HFFc6 (cell line): Measurements from ENCODE around the gene ZNF688. TPM values are rescaled to one million over a fixed set of nuclear protein-coding genes. Genes with fewer than 3 reads are reported as not detected.
A peak's percentile ranks its signal among the peaks of the same experiment; 100 is the strongest.
"Not testable (repeated sequence)": the region's sequence is repeated elsewhere in the genome, so short reads cannot be mapped to it uniquely, and the experiment has no call there.

Experiments
- DNase-seq: peaks from one replicate; pipeline ENCODE4 v3.0.0-alpha.2; 2018
- H3K27ac Mint-ChIP-seq: 2 replicates; pipeline ENCODE4 v1.8.0; 2020; ENCODE audit warnings: mild to moderate bottlenecking, mixed read lengths
- H3K27me3 Mint-ChIP-seq: 2 replicates; pipeline ENCODE4 v1.8.0; 2021; ENCODE audit warnings: mild to moderate bottlenecking, moderate library complexity, mixed read lengths; ENCODE audit not compliant: insufficient read depth
- H3K36me3 Mint-ChIP-seq: 2 replicates; pipeline ENCODE4 v1.8.0; 2021; ENCODE audit warnings: low read depth, mixed read lengths
- H3K4me1 Mint-ChIP-seq: 2 replicates; pipeline ENCODE4 v1.8.0; 2020; ENCODE audit warnings: low read depth, mixed read lengths
- H3K4me3 Mint-ChIP-seq: 2 replicates; pipeline ENCODE4 v1.8.0; 2020; ENCODE audit warnings: mild to moderate bottlenecking, moderate library complexity, mixed read lengths
- H3K9me3 Mint-ChIP-seq: 2 replicates; pipeline ENCODE4 v1.8.0; 2020; ENCODE audit warnings: mild to moderate bottlenecking, mixed read lengths
- total RNA-seq, 6 experiments: library from RNA; stranded (reverse); fragmentation: NEBNext Ultra II Directional; extraction: Animal tissue kit (Norgen Biotek cat#: 25700); gene quantifications; 2 replicates in 1 of 6; 3 replicates in 5 of 6; pipeline ENCODE4 v1.2.3, GENCODE V29; 2021
- TF ChIP-seq, protein P1 (sequence below): fragments of 200-600 bp; sonication (generic); IDR thresholded peaks from 2 replicates; pipeline ENCODE4 v1.5.0; 2021; ENCODE audit warnings: antibody characterized with exemption, mild to moderate bottlenecking

The ZNF688 gene
- total RNA-seq, 6 experiments from 2014 or later: 5.9 to 10.4 (median 7.6) TPM

DNA sequence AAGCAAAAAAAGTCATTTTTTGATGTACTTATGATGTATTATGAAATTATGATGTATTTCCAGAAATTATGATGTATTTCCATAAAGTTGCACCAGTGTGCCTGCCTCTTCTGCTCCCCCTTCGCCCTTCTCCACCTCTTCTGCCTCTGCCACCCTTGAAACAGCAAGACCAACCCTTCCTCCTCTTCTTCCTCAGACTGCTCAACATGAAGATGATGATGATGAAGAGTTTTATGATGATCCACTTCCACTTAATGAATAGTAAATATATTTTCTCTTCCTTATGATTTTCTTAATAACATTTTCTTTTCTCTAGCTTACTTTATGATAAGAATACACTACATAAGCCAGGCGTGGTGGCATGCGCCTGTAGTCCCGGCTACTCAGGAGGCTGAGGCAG is 21.4 kb upstream of the ZNF688 start:
- no peak for DNase-seq
- TF ChIP-seq, protein P1, sequence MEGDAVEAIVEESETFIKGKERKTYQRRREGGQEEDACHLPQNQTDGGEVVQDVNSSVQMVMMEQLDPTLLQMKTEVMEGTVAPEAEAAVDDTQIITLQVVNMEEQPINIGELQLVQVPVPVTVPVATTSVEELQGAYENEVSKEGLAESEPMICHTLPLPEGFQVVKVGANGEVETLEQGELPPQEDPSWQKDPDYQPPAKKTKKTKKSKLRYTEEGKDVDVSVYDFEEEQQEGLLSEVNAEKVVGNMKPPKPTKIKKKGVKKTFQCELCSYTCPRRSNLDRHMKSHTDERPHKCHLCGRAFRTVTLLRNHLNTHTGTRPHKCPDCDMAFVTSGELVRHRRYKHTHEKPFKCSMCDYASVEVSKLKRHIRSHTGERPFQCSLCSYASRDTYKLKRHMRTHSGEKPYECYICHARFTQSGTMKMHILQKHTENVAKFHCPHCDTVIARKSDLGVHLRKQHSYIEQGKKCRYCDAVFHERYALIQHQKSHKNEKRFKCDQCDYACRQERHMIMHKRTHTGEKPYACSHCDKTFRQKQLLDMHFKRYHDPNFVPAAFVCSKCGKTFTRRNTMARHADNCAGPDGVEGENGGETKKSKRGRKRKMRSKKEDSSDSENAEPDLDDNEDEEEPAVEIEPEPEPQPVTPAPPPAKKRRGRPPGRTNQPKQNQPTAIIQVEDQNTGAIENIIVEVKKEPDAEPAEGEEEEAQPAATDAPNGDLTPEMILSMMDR: no peak
- no peak overlapping the region for H3K27ac Mint-ChIP-seq
- no peaks in the 10 kb centered on the region for H3K9me3 Mint-ChIP-seq
- H3K36me3 Mint-ChIP-seq: peaks cover 12% of the 10 kb centered on the region; the same call in 1 of the 2 replicates
- peaks cover 2% of the 10 kb centered on the region for H3K27me3 Mint-ChIP-seq
- H3K4me1 Mint-ChIP-seq: no peaks in the 10 kb centered on the region; the same call in 1 of the 2 replicates
- no peak overlapping the region for H3K4me3 Mint-ChIP-seq

DNA sequence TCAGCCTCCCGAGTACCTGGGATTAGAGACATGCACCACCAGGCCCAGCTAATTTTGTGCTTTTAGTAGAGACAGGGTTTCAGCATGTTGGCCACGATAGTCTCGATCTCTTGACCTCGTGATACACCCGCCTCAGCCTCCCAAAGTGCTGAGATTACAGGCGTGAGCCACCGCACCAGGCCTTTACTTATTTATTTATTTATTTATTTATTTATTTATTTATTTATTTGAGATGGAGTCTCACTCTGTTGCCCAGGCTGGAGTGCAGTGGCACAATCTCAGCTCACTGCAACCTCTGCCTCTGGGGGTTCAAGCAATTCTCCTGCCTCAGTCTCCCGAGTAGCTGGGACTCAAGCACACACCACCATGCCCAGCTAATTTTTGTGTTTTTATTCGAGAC is 19.4 kb upstream of the ZNF688 start:
- peaks cover 17% of the 10 kb centered on the region; the same call in 1 of the 2 replicates for H3K36me3 Mint-ChIP-seq
- not testable (repeated sequence) for H3K4me3 Mint-ChIP-seq, H3K4me1 Mint-ChIP-seq, H3K27ac Mint-ChIP-seq, H3K27me3 Mint-ChIP-seq, H3K9me3 Mint-ChIP-seq, DNase-seq

DNA sequence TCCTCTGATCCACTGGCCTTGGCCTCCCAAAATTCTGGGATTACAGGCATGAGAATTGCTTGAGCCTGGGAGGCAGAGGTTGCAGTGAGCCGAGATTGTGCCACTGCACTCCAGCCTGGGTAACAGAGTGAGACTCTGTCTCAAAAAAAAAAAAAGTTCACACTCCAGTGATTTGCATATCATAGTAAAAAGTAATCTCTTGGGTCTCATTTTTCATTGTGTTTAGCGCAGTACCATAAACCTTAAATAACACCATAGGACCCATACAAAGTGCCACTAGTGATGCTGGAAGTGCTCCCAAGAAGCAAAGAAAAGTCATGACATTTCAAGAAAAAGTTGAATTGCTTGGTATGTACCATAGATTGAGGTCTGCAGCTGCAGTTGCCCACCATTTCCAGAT is 18.1 kb upstream of the ZNF688 start:
- DNase-seq, H3K27me3 Mint-ChIP-seq, H3K9me3 Mint-ChIP-seq, H3K4me1 Mint-ChIP-seq, H3K4me3 Mint-ChIP-seq, H3K27ac Mint-ChIP-seq: not testable (repeated sequence)
- H3K36me3 Mint-ChIP-seq: peaks cover 13% of the 10 kb centered on the region; the same call in 1 of the 2 replicates

DNA sequence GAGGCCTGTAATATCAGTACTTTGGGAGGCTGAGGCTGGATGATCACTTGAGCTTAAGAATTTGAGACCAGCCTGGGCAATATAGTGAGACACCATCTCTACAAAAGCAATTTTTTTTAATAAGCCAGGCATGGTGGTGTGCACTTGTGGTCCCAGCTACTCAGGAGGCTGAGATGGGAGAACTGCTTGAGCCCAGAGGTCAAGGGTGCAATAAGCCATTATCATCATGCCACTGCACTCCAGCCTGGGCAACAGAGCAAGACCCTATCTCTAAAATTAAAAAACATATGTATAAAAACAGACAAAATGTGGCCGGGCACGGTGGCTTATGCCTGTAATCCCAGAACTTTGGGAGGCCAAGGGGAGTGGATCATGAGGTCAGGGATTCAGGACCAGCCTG is 17.1 kb upstream of the ZNF688 start:
- no peak for DNase-seq
- Mint-ChIP-seq H3K36me3 (peaks cover 7% of the 10 kb centered on the region; the same call in 1 of the 2 replicates), H3K27me3 (peaks cover 2% of the 10 kb centered on the region), H3K27ac (no peak overlapping the region), H3K4me1 (peaks cover 13% of the 10 kb centered on the region), H3K4me3 (no peak overlapping the region), H3K9me3 (no peaks in the 10 kb centered on the region)
- TF ChIP-seq, protein P1: no peak

DNA sequence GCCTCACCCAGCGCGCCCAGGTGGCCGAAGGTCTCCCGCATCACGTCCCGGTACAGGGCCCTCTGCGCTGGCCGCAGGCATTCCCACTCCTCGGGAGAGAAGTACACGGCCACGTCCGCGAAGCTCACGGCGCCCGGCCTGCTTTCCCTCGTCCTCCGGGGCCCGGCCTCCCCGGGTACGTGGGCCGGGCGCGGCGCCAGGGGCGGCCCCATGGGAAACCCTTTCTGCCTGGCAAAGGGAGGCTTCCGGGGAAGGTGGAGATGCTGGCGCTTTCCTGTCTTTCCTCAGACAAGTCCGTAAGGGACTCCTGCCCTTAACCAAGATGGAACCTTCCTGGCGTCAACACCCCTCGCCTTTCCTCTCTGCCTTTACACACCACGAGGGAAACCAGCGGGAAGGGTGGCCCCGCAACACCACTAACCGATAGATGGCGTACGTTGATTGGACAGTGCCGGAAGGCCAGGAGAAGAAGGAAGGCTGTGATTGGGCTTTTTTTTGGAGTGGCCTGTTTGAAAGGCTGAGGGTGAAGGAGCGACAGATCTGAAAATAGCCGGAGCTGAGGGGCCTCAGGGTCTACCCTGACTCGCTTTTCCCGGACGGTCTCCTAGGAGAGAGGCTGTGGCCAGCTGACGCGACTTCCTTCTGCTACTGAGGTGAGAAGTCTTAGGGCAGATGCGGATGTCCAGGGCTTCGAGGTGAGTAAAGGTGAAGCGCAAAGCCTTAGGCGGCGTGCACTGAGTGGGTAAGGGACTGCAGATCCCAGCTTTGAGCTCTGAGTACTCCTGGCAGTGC is 14.1 kb upstream of the ZNF688 start, which contains the start of gene ZNF785:
Gene ZNF785 (minus strand): TSS at position 298 of the 792 bp plus-strand sequence. CDS start 86 bp downstream, at position 212.
- peak within 1 kb of the TSS; percentile 95 for H3K4me3 Mint-ChIP-seq
- H3K27ac Mint-ChIP-seq: peak within 1 kb of the TSS; percentile 85
- DNase-seq: peak; percentile 99
- peaks cover 2% of the 10 kb centered on the region for H3K27me3 Mint-ChIP-seq
- TF ChIP-seq, protein P1: peak; percentile 68; the same call in 1 of the 2 replicates
- H3K9me3 Mint-ChIP-seq: no peaks in the 10 kb centered on the region
- H3K36me3 Mint-ChIP-seq: peaks cover 12% of the 10 kb centered on the region; the same call in 1 of the 2 replicates
- peaks cover 13% of the 10 kb centered on the region for H3K4me1 Mint-ChIP-seq

DNA sequence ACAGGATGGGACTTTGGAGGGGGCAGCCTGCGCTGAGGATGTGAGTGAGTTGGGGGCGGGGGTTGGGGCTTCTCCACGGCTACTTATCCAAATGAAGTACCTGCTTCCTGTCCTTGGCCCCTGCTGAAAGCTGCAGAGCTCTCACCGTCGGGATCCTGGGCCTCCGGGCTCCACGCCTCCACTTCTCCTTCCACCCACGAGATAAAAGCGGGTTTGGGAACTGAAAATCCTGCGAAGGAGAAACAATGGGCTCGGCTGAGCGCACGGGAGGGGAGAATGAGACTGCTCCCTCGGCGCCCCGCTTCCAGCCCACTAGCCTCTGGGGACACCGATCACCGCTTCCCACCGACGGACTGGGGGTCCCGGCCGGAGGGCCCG is 13.5 kb upstream of the ZNF688 start:
- peak overlapping the region; percentile 95 for H3K4me3 Mint-ChIP-seq
- no peak for DNase-seq
- peaks cover 13% of the 10 kb centered on the region for H3K4me1 Mint-ChIP-seq
- no peaks in the 10 kb centered on the region for H3K9me3 Mint-ChIP-seq
- TF ChIP-seq, protein P1: no peak
- H3K36me3 Mint-ChIP-seq: peaks cover 12% of the 10 kb centered on the region; the same call in 1 of the 2 replicates
- peaks cover 2% of the 10 kb centered on the region for H3K27me3 Mint-ChIP-seq
- peak overlapping the region; percentile 85 for H3K27ac Mint-ChIP-seq
